Naive thymus-derived CD4-positive, alpha-beta T cell (primary cell): ENCODE data around the gene GRIP1. TPM values are rescaled to one million over a fixed set of nuclear protein-coding genes. Genes with fewer than 3 reads are reported as not detected.

ENCODE experiments used
- ATAC-seq: fragments of 150-1000 bp; cut with Tn5 transposase; 2 replicates; pipeline ENCODE4 v1.10.0; 2021; ENCODE audit warnings: mild to moderate bottlenecking, moderate library complexity
- CTCF ChIA-PET: fragments of 350-600 bp; sonication (Branson Sonifier 250); formaldehyde crosslinking; loops from one replicate; lab custom pipeline; 2021; ENCODE audit warnings: antibody characterized with exemption; lab: Charles Lee
- POLR2A ChIA-PET: fragments of 350-600 bp; sonication (Branson Sonifier 250); formaldehyde crosslinking; loops from one replicate; lab custom pipeline; 2021; ENCODE audit warnings: antibody characterized with exemption, inconsistent platforms; lab: Charles Lee
- DNase-seq, 9 donors: peaks; one replicate each; pipeline versions ENCODE4 v3.0.0 to v3.0.0-alpha.2; 2020 to 2022; ENCODE audit warnings: mixed read lengths in 1 of 9
- H3K27ac ChIP-seq: one replicate; pipeline ENCODE4 v1.7.0; 2013; ENCODE audit warnings: mild to moderate bottlenecking, low read depth, low read length, moderate library complexity
- H3K27me3 ChIP-seq, 2 donors: one replicate each; pipeline ENCODE4 v1.7.0; 2013; ENCODE audit warnings: low read length in 2 of 2, mild to moderate bottlenecking in 2 of 2, moderate library complexity in 2 of 2; ENCODE audit not compliant: control insufficient read depth in 2 of 2, insufficient read depth in 2 of 2
- H3K36me3 ChIP-seq, 3 experiments: 1 replicate in 2 of 3; 2 replicates in 1 of 3; pipeline ENCODE4 v1.7.0; 2013; ENCODE audit warnings: low read length in 3 of 3, mild to moderate bottlenecking in 3 of 3, moderate library complexity in 1 of 3; ENCODE audit not compliant: insufficient read depth in 3 of 3, control insufficient read depth in 2 of 3
- H3K4me1 ChIP-seq, 2 donors: one replicate each; pipeline ENCODE4 v1.7.0; 2013; ENCODE audit warnings: low read length in 2 of 2, mild to moderate bottlenecking in 2 of 2, moderate library complexity in 1 of 2; ENCODE audit not compliant: control insufficient read depth in 2 of 2, insufficient read depth in 2 of 2
- H3K4me3 ChIP-seq: 2 replicates; pipeline ENCODE4 v1.7.0; 2013; ENCODE audit warnings: mild to moderate bottlenecking, low read length
- H3K9me3 ChIP-seq, 3 experiments: 1 replicate in 2 of 3; 2 replicates in 1 of 3; pipeline ENCODE4 v1.7.0; 2013; ENCODE audit warnings: low read length in 3 of 3; ENCODE audit not compliant: control insufficient read depth in 2 of 3
- H3K27ac Mint-ChIP-seq, 9 donors: one replicate each; pipeline ENCODE4 v1.8.0; 2020 to 2022; ENCODE audit warnings: mixed read lengths in 9 of 9, mild to moderate bottlenecking in 8 of 9, moderate library complexity in 5 of 9, inconsistent platforms in 2 of 9
- H3K27me3 Mint-ChIP-seq, 5 donors: one replicate each; pipeline ENCODE4 v1.8.0; 2021 to 2022; ENCODE audit warnings: mixed read lengths in 5 of 5, mild to moderate bottlenecking in 1 of 5
- H3K36me3 Mint-ChIP-seq, 5 donors: one replicate each; pipeline ENCODE4 v1.8.0; 2020 to 2022; ENCODE audit warnings: mixed read lengths in 5 of 5, mild to moderate bottlenecking in 3 of 5, inconsistent platforms in 1 of 5
- H3K4me1 Mint-ChIP-seq, 7 donors: one replicate each; pipeline ENCODE4 v1.8.0; 2020 to 2022; ENCODE audit warnings: mixed read lengths in 7 of 7, mild to moderate bottlenecking in 3 of 7, inconsistent platforms in 1 of 7
- H3K4me3 Mint-ChIP-seq, 10 donors: one replicate each; pipeline ENCODE4 v1.8.0; 2020 to 2022; ENCODE audit warnings: mild to moderate bottlenecking in 10 of 10, mixed read lengths in 10 of 10, moderate library complexity in 6 of 10, inconsistent platforms in 2 of 10
- H3K9me3 Mint-ChIP-seq, 11 donors: one replicate each; pipeline ENCODE4 v1.8.0; 2020 to 2022; ENCODE audit warnings: mixed read lengths in 11 of 11, mild to moderate bottlenecking in 4 of 11, inconsistent platforms in 1 of 11, moderate library complexity in 1 of 11
- intact Hi-C, 2 donors: fragments of 100-400 bp; cut with micrococcal nuclease; formaldehyde crosslinking; loops; one replicate each; pipeline ENCODE4 v1.15.1; 2023
- polyA plus RNA-seq, 2 donors: library from polyadenylated mRNA; unstranded; fragments of 300-500 nt; fragmentation: Illumina TruSeq; gene quantifications; one replicate each; pipeline ENCODE4 v1.2.3, GENCODE V29; 2021
- total RNA-seq, 6 experiments: library from RNA in 5 of 6; stranded (reverse) in 5 of 6; gene quantifications; 1 replicate in 5 of 6; 2 replicates in 1 of 6; pipeline ENCODE4 v1.2.3 and lab custom pipeline; 2021 to 2026

The GRIP1 gene
- total and polyA plus RNA-seq, 7 experiments from 2014 or later: 0.25 to 6.5 (median 3.1) TPM

DNA sequence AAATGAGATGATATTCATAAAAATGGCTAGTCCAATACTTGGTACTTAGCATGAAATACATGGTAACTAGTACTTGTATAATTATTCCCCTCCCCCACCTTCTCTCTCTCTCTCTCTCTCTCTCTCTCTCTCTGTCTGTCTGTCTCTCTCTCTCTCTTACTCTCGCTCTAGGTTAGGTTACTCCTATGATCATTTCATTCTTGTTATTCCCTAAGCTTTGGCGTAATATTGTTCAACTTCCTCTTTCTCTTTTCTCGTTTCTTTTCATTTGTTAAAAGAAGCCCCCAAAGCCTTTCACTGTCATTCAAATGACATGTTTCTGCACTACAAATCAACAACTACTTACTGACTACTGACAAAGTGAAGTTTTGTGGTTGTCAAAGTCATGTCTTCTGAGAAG lies 89.8 kb downstream of the GRIP1 start:
- Histone ChIP-seq H3K27ac (no peak overlapping the region), H3K27me3 (no peaks in the 10 kb centered on the region), H3K4me3 (no peak overlapping the region), H3K4me1 (no peaks in the 10 kb centered on the region), H3K36me3 (no peaks in the 10 kb centered on the region), H3K9me3 (no peaks in the 10 kb centered on the region)
- intact Hi-C loops: no loop called here
- POLR2A ChIA-PET: no interaction called here
- Mint-ChIP-seq H3K4me3 (no peak overlapping the region), H3K27me3 (peaks cover 0 to 4% (median 0%) of the 10 kb centered on the region in 5 donors), H3K4me1 (peaks cover 0 to 3% (median 0%) of the 10 kb centered on the region in 7 donors), H3K27ac (no peak overlapping the region), H3K36me3 (peaks cover 0 to 4% (median 0%) of the 10 kb centered on the region in 5 donors), H3K9me3 (peaks cover 0 to 2% (median 0%) of the 10 kb centered on the region in 11 donors)
- ATAC-seq: no peak
- CTCF ChIA-PET: no interaction called here
- DNase-seq: no peak

DNA sequence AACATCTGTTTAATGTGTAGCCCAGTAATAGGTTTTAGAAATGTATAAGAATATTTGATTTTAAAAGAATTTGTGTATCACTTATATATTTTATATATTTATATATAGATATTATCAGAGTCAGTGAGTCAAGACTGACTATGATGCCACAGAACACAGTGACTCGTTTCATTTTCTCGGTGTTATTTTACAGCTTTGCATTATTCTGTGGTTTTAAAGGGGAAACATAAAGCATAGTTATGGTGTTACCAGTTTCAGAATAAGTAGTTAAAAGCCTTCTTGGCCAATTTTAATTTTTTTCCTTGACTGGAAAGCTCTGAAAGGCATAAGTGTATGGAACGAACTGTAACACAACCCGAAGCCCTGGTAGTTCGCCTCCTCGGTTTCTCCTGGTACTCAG lies 91.0 kb downstream of the GRIP1 start:
- no peaks in the 10 kb centered on the region for H3K9me3 ChIP-seq
- intact Hi-C loops: no loop called here
- no peaks in the 10 kb centered on the region for H3K4me1 ChIP-seq
- Mint-ChIP-seq H3K36me3 (peaks cover 0 to 4% (median 0%) of the 10 kb centered on the region in 5 donors), H3K27ac (no peak overlapping the region), H3K27me3 (peaks cover 0 to 4% (median 0%) of the 10 kb centered on the region in 5 donors), H3K4me3 (no peak overlapping the region), H3K9me3 (peaks cover 0 to 2% (median 0%) of the 10 kb centered on the region in 11 donors), H3K4me1 (peaks cover 0 to 3% (median 0%) of the 10 kb centered on the region in 7 donors)
- CTCF ChIA-PET: no interaction called here
- POLR2A ChIA-PET: interaction anchor here (0.6 kb wide), 1 partner anchor 80 kb away, joined by 3 read pairs; no protein-coding TSS in a partner anchor
- DNase-seq (no peak), ATAC-seq (no peak)
- H3K27me3 ChIP-seq: no peaks in the 10 kb centered on the region
- no peak overlapping the region for H3K4me3 ChIP-seq
- no peak overlapping the region for H3K27ac ChIP-seq
- no peaks in the 10 kb centered on the region for H3K36me3 ChIP-seq

DNA sequence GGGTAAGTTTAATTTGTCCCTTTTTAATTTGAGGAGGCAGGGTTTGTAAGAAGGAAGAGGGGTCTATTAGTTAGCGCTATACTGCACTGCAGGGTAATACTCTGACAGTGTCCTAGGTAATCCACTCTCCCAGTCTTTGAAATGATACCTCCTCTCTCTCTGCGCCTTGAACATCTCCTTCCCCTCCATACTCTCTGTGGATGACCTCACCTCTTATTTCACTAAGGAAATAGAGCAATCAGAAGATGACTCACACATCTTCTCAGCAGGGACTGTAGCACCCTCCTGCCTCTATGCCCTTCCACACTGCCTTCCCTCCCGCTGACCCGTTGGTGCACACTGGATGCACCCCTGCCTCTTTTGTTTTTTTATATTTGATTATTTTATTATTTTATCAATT lies 94.2 kb downstream of the GRIP1 start:
- no peaks in the 10 kb centered on the region for H3K4me1 ChIP-seq
- ATAC-seq: no peak
- Mint-ChIP-seq H3K27ac (peak overlapping the region in 2 of 9 donors; percentile 60 to 74), H3K9me3 (peaks cover 0 to 4% (median under 1%) of the 10 kb centered on the region in 11 donors), H3K27me3 (peaks cover 0 to 4% (median 0%) of the 10 kb centered on the region in 5 donors), H3K4me1 (peaks cover 0 to 3% (median 0%) of the 10 kb centered on the region in 7 donors), H3K36me3 (peaks cover 0 to 3% (median 0%) of the 10 kb centered on the region in 5 donors), H3K4me3 (no peak overlapping the region)
- no peak overlapping the region for H3K27ac ChIP-seq
- ChIA-PET POLR2A (no interaction called here), CTCF (no interaction called here)
- no peak overlapping the region for H3K4me3 ChIP-seq
- no peak for DNase-seq
- no peaks in the 10 kb centered on the region for H3K36me3 ChIP-seq
- H3K27me3 ChIP-seq: no peaks in the 10 kb centered on the region
- no peaks in the 10 kb centered on the region for H3K9me3 ChIP-seq
- intact Hi-C loops: no loop called here

DNA sequence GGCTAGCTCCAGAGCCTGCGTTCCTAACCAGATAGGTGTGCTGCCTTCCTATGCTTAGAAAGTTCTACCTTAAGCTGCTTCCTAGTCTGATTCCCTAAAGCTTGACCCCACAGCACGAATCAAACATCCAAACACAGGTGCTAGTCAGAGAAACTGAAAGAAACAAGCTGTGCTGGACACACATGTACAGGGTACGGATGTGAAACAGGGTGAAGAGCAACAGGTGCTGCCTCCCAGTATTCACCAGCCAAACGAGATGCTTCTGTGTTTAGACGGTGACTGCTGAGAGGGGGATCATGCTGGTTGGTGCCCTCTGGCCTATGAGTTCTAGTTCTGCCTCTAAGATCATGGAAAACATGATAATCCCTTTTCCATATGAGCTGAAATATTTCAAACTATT lies 105.3 kb downstream of the GRIP1 start:
- Histone ChIP-seq H3K4me1 (no peaks in the 10 kb centered on the region), H3K9me3 (no peaks in the 10 kb centered on the region), H3K27me3 (no peaks in the 10 kb centered on the region), H3K27ac (no peak overlapping the region), H3K36me3 (no peaks in the 10 kb centered on the region), H3K4me3 (no peak overlapping the region)
- ATAC-seq (no peak), DNase-seq (no peak)
- Mint-ChIP-seq H3K4me3 (no peak overlapping the region), H3K27me3 (peaks cover 0 to 17% (median 9%) of the 10 kb centered on the region in 5 donors), H3K36me3 (peaks cover 0 to 11% (median 7%) of the 10 kb centered on the region in 5 donors), H3K27ac (no peak overlapping the region), H3K9me3 (peaks cover 0 to 12% (median 3%) of the 10 kb centered on the region in 11 donors), H3K4me1 (no peaks in the 10 kb centered on the region)
- CTCF ChIA-PET: no interaction called here
- intact Hi-C loops: no loop called here
- POLR2A ChIA-PET: no interaction called here

DNA sequence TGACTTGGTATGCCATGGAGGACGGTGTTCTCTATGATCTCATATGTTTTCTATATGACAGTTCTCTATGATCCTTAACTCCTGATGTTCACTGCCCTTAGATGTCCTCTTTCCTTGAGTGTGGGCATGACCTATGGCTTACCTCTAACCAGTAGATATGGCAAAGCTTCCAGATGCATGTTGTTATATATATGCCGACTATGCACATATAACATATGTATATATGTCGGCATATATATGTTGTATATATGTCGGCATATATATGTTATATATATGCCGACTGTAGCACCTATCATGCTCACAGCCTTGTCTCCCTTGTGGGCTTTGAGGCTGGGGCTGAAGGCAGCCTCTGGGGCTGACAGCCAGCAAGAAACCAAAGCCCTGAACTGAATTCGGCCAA lies 106.0 kb downstream of the GRIP1 start:
- H3K4me1 Mint-ChIP-seq: no peaks in the 10 kb centered on the region
- ATAC-seq: no peak

DNA sequence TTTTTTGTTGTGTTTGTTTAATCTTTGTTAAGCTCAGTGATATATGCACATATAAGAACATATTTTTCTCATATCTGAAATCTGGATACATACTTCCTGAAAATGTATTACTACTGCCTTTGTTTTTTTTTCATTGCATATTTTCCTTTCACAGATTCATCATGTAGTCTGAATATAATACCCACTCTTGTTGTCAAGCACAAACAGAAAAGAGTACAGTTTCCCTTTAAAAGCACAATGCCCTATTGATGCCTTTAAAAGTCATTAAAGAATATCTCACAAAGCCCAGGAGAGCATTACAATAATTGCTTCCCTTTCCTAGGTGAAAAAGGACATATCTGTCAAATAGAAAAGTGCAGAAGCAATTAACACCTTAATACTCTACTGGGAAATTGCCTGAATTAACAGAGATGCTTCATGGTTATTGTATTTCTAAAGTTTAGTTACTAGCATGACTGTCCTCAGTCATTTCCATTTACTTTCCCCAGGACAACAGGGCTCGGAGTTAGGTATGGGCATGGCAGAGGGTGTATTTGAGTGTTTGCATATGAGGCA lies 107.4 kb downstream of the GRIP1 start:
- Mint-ChIP-seq H3K36me3 (peaks cover 0 to 16% (median 4%) of the 10 kb centered on the region in 5 donors), H3K27ac (no peak overlapping the region), H3K4me3 (no peak overlapping the region), H3K27me3 (peaks cover 0 to 9% (median 5%) of the 10 kb centered on the region in 5 donors), H3K4me1 (no peaks in the 10 kb centered on the region), H3K9me3 (peaks cover 0 to 19% (median 7%) of the 10 kb centered on the region in 11 donors)
- no peak overlapping the region for H3K27ac ChIP-seq
- H3K27me3 ChIP-seq: no peaks in the 10 kb centered on the region
- no peaks in the 10 kb centered on the region for H3K4me1 ChIP-seq
- ChIA-PET POLR2A (no interaction called here), CTCF (no interaction called here)
- no peaks in the 10 kb centered on the region for H3K36me3 ChIP-seq
- no peaks in the 10 kb centered on the region for H3K9me3 ChIP-seq
- H3K4me3 ChIP-seq: no peak overlapping the region
- intact Hi-C loops: no loop called here
- ATAC-seq (no peak), DNase-seq (no peak)

More for the DNA sequence above, 106.0 kb downstream of the GRIP1 start:
- POLR2A ChIA-PET: no interaction called here
- Histone ChIP-seq H3K36me3 (no peaks in the 10 kb centered on the region), H3K27ac (no peak overlapping the region), H3K4me3 (no peak overlapping the region), H3K4me1 (no peaks in the 10 kb centered on the region), H3K27me3 (no peaks in the 10 kb centered on the region), H3K9me3 (no peaks in the 10 kb centered on the region)
- intact Hi-C loops: no loop called here
- Mint-ChIP-seq H3K36me3 (peaks cover 0 to 15% (median 7%) of the 10 kb centered on the region in 5 donors), H3K27ac (no peak overlapping the region), H3K4me3 (no peak overlapping the region), H3K9me3 (peaks cover 0 to 16% (median 4%) of the 10 kb centered on the region in 11 donors), H3K27me3 (peaks cover 0 to 17% (median 9%) of the 10 kb centered on the region in 5 donors)
- CTCF ChIA-PET: no interaction called here
- DNase-seq: no peak

DNA sequence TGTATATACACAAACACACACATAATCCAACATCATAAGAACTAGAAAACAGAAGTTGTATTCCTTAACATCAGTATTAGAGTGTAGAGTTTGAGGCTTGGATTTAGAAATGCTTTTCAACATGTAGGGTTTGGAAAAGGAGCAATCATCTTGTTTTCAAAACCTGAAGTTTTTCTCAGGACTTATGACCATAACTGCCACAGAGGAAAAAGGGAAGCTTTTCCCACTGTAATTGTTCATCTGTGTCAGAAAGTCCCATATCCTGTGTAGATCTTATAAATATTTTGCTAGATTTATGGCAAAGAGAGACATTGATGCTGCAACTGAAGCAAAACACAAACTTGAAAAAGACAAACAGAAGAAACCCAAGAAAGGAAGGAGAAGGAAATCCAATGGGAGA lies 115.7 kb downstream of the GRIP1 start:
- Histone ChIP-seq H3K27ac (no peak overlapping the region), H3K4me3 (no peak overlapping the region), H3K4me1 (no peaks in the 10 kb centered on the region), H3K9me3 (no peaks in the 10 kb centered on the region), H3K27me3 (no peaks in the 10 kb centered on the region), H3K36me3 (no peaks in the 10 kb centered on the region)
- no peak overlapping the region for H3K27ac Mint-ChIP-seq
- peaks cover 0 to 3% (median under 1%) of the 10 kb centered on the region in 5 donors for H3K27me3 Mint-ChIP-seq
- DNase-seq: no peak
- ChIA-PET POLR2A (no interaction called here), CTCF (no interaction called here)
- H3K9me3 Mint-ChIP-seq: peaks cover 0 to 79% (median 26%) of the 10 kb centered on the region in 11 donors
- H3K36me3 Mint-ChIP-seq: peaks cover 0 to 16% (median 4%) of the 10 kb centered on the region in 5 donors
- H3K4me3 Mint-ChIP-seq: no peak overlapping the region
- no peaks in the 10 kb centered on the region for H3K4me1 Mint-ChIP-seq
- intact Hi-C loops: no loop called here
- no peak for ATAC-seq
